Fibroblast of the aortic adventitia (primary cell): ENCODE results near the gene DYNC1H1. TPM values are rescaled to one million over a fixed set of nuclear protein-coding genes. Genes with fewer than 3 reads are reported as not detected.

ENCODE experiments used
- DNase-seq: peaks from one replicate; pipeline ENCODE4 v3.0.0-alpha.2; 2010; ENCODE audit warnings: low read depth
- H3K4me3 ChIP-seq: 2 replicates; pipeline ENCODE4 v1.5.1; 2011; ENCODE audit warnings: low read depth, mild to moderate bottlenecking, control low read depth, low read length, moderate library complexity
- total RNA-seq: library from RNA; depleted of rRNA; stranded (reverse); fragments of >200 nt; gene quantifications from 2 replicates; pipeline ENCODE4 v1.2.3, GENCODE V29; 2012; ENCODE audit warnings: low replicate concordance
- TF ChIP-seq, protein P1 (sequence below): IDR thresholded peaks from 2 replicates; pipeline ENCODE4 v1.5.1; 2011; ENCODE audit warnings: mild to moderate bottlenecking, low read length, control low read depth, inconsistent platforms; ENCODE audit not compliant: insufficient read depth

Gene DYNC1H1
- total RNA-seq, 1 donor = 376 TPM

DNA sequence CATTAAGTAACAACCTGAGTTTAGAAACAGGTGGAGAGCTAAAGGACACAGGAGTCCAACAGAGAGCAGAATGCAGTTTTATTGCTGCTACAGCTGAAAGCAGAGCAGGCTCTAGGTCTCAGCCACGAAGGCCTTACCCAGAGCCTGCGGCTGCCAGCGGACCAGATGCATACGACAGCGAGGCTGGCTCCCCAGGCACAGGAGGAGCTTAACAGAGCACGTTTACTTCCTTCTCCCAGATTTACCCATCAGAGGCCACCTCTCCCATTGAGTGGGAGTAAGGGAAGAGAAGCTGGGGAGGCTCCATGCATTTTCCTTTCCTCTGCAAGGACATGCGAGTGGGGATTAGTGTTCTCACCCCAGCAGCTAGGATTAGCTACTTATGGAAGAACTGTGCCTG is 22.6 kb downstream of the DYNC1H1 start:
- no peak overlapping the region for H3K4me3 ChIP-seq
- DNase-seq = no peak
- TF ChIP-seq, protein P1, sequence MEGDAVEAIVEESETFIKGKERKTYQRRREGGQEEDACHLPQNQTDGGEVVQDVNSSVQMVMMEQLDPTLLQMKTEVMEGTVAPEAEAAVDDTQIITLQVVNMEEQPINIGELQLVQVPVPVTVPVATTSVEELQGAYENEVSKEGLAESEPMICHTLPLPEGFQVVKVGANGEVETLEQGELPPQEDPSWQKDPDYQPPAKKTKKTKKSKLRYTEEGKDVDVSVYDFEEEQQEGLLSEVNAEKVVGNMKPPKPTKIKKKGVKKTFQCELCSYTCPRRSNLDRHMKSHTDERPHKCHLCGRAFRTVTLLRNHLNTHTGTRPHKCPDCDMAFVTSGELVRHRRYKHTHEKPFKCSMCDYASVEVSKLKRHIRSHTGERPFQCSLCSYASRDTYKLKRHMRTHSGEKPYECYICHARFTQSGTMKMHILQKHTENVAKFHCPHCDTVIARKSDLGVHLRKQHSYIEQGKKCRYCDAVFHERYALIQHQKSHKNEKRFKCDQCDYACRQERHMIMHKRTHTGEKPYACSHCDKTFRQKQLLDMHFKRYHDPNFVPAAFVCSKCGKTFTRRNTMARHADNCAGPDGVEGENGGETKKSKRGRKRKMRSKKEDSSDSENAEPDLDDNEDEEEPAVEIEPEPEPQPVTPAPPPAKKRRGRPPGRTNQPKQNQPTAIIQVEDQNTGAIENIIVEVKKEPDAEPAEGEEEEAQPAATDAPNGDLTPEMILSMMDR = no peak

DNA sequence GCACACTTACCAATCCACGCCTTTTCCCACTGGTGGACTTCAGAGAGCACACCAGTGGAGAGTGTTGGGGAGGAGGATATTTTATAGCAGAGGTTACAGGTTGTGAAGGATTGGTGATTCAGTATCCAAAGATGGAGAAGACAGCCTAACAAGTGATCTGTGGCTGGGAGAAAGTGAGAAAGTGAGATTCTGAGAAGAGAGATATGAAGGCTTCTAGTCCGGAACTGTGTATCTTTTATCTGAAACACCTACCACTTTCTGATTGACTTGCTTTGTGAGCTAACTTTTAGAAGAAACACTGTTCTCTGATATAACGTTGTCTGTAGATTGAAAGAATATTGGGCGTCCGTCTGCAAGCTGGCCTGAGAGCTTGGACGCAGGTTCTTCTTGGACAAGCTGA is 24.0 kb downstream of the DYNC1H1 start:
- TF ChIP-seq, protein P1 = no peak
- no peak for DNase-seq
- no peak overlapping the region for H3K4me3 ChIP-seq

- TF ChIP-seq, protein P1 = no peak
- no peak overlapping the region for H3K4me3 ChIP-seq
- DNase-seq = no peak
Measured at GRCh38 chr14:101991352-101991751, 27.0 kb downstream of the DYNC1H1 start.

DNA sequence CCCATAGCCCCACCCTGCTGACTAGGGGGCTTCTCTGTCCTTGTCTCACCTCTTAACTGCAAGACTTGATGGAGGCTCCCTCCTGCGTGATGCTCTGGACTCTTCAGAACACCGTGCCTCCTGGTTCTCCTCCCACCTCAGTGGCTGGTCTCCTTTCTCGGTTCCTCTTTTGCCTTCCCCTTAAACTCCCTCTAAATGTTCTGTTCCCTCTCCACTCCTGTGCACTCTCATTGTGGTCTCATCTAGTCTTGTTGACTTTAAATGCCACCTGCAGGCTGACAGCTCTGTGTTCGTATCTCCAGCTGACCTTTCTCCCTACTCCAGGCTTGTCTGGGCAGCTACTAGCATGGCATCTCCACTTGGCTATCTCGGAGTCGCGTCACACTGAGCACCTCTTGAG is 28.3 kb downstream of the DYNC1H1 start:
- TF ChIP-seq, protein P1 = no peak
- no peak for DNase-seq
- H3K4me3 ChIP-seq = no peak overlapping the region

DNA sequence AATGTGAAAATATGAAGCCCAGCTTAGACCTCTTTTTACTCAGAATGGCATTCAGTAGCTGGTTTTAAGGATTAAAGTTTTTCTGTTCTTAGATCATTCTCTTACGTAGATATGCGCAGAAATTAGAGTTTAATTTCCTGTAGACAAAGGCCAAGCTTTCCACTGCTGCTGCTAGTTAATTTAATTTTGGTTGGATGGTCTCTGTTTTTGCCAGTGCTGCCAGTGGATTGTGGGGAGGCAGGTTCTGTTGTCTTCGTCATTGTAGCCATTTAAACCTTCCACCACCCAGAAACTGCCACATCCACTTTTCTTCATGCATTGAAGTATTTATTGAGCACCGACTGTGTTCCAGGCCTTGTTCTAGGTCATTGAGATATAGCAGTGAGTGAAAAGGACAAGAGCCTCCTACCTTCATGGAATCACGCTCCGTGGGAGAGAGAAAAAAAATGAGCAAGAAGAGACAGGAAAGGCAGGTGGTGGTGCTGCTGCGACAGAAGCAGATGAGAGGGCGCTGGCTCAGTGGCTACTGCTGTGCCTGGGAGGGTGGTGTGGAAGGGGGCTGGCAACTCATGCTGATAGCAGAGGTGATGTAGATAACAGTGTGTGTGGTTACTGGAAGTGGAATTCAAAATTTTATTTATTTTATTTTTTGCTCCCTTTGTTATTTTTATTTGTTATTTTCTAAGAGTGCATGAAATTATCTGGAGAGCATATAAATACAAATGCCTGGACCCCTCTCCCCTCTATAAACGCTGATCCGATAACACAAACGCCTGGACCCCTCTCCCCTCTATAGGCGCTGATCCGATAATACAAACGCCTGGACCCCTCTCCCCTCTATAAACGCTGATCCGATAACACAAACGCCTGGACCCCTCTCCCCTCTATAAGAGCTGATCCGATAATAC is 33.3 kb downstream of the DYNC1H1 start:
- no peak overlapping the region for H3K4me3 ChIP-seq
- TF ChIP-seq, protein P1 = no peak
- DNase-seq = no peak

GRCh38 chr14:102000902-102001301 is 36.5 kb downstream of the DYNC1H1 start:
- TF ChIP-seq, protein P1 = no peak
- no peak overlapping the region for H3K4me3 ChIP-seq
- DNase-seq = no peak
